Measurements from ENCODE around the gene MRC2. TPM values are rescaled to one million over a fixed set of nuclear protein-coding genes. Genes with fewer than 3 reads are reported as not detected.

The MRC2 gene
- total RNA-seq, 1 donor: 245 TPM

GRCh38 chr17:62741290-62741689 lies 113.8 kb downstream of the MRC2 start:
- no peak for DNase-seq (ENCODE audit: low read depth)
- no peak overlapping the region for H3K4me3 ChIP-seq (ENCODE audit: low read depth, low read length)
- no peak for TF ChIP-seq CTCF (IDR thresholded peaks at IDR 0.05; ENCODE audit: insufficient read depth, low read length)

Small RNAs within 50 kb of the gene (small RNA-seq; reads per million reads assigned to genes)
- gene RF00019 (not detected), gene RNU6-446P (not detected)

Other genes with a start within 250 kb of the MRC2 start
- not detected in 2 replicates for gene EFCAB3, start 247.1 kb upstream of the MRC2 start, total RNA-seq (ENCODE audit: low replicate concordance)
- gene METTL2A, start 203.8 kb upstream of the MRC2 start, total RNA-seq (ENCODE audit: low replicate concordance): 7.2 and 29.6 TPM in 2 replicates
- 39.1 and 52.7 TPM in 2 replicates for gene TLK2, start 148.8 kb upstream of the MRC2 start, total RNA-seq (ENCODE audit: low replicate concordance)
- gene MARCHF10, start 180.6 kb downstream of the MRC2 start, total RNA-seq (ENCODE audit: low replicate concordance): 0.09 TPM in 1 of 2 replicates, not detected in the other

All from fibroblast of the aortic adventitia (primary cell).